Skeletal muscle satellite cell (primary cell): ENCODE results near the gene CDK11B. TPM values are rescaled to one million over a fixed set of nuclear protein-coding genes. Genes with fewer than 3 reads are reported as not detected.
"Not testable (repeated sequence)": the region's sequence is repeated elsewhere in the genome, so short reads cannot be mapped to it uniquely, and the experiment has no call there.

Source experiments
- H3K27me3 ChIP-seq: 2 replicates; pipeline ENCODE4 v1.7.0; 2013; ENCODE audit warnings: low read length; ENCODE audit not compliant: control insufficient read depth, insufficient read depth
- H3K36me3 ChIP-seq: 2 replicates; pipeline ENCODE4 v1.7.0; 2013; ENCODE audit warnings: mild to moderate bottlenecking, control low read depth, low read length; ENCODE audit not compliant: insufficient read depth
- H3K4me1 ChIP-seq: 2 replicates; pipeline ENCODE4 v1.7.0; 2013; ENCODE audit warnings: low read length; ENCODE audit not compliant: control insufficient read depth, insufficient read depth
- H3K4me2 ChIP-seq: 2 replicates; pipeline ENCODE4 v1.7.0; 2013; ENCODE audit warnings: mild to moderate bottlenecking, low read length
- H3K4me3 ChIP-seq: 2 replicates; pipeline ENCODE4 v1.7.0; 2013; ENCODE audit warnings: low read length
- H3K9ac ChIP-seq: 2 replicates; pipeline ENCODE4 v1.7.0; 2013; ENCODE audit warnings: mild to moderate bottlenecking, low read depth, low read length, moderate library complexity
- H3K9me3 ChIP-seq: replicated peaks from 2 replicates; pipeline ENCODE4 v1.7.0; 2013; ENCODE audit warnings: mild to moderate bottlenecking, control low read depth, low read length
- total RNA-seq: library from RNA; depleted of rRNA; stranded (reverse); fragments of >200 nt; gene quantifications from 2 replicates; pipeline ENCODE4 v1.2.3, GENCODE V29; 2012; rRNA removed

The CDK11B gene
- total RNA-seq, result 3.9 and 5.1 TPM in 2 replicates

DNA sequence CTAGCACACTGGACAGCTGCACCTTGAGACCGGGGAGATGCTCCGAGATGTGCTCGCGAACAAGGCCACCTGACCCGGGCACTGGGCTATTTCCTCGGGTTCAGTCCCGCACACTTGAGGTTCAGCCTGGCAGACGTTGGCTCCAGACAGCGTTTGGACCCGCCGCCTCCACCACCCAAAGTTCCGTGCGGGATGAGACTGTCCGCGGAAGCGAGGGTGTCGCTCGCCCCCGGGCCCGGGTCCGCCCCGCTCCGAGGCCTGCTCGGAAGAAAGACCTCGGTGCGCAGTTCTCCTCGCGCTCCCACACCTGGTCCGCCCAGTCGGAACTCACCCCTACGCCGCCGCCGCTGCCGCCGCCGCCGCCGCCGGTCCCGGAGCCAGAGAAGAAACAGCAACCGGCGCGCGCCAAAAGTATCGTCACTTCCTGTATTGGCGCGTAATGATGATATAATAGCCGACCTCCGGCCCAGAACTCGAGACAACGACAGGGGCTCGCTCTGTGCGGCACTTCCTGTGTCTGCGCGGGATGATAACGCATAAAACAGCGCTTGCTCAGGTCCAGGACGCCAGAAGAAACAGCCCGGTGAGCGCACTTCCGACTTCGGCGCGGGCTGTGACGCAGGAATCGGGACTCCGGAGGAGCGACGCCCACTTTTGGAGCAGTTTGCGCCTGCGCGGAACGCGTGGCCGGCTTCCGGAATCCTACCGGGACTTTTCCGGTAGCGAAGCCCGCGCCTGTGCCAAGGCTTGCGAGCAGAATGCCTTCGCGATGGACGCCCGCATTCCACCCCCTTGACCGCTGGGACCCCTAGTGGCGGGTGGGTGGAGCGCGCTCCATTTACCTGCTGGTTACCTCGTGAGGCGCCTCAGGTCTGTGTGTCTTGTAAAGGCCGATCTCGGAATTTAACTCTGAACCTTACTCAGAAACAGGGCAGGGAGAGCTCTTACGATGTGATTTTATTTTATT is at the start of gene CDK11B:
Gene CDK11B, minus strand, starts transcription at position 422 of the 967 bp plus-strand sequence. CDS start 1,519 bp downstream, outside the sequence.
- peaks cover 22% of the 10 kb centered on the region for H3K36me3 ChIP-seq
- H3K4me2 ChIP-seq, result peak within 1 kb of the TSS; percentile 68
- H3K9me3 ChIP-seq, result not testable (repeated sequence)

DNA sequence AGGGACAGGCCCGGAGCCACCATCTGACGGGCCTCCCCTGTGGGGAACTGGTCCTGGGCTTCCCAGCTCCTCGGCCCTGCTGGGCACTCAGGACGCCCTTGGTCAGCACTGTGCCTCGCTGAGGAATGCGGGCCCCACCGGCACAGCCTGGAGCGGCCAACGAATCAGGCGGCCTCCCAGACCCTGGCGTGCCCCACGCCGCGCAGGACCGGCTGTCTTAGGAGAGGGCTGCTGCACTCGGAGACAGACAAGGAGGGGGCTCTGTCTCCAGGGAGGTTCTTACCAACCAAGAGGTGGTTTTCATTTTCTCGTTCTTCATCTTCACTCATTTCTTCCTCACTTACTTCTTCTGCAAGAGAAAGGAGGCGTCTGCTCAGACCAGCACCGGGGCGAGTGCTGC is 49.1 kb upstream of the CDK11B start:
- not testable (repeated sequence) for H3K36me3 ChIP-seq, H3K27me3 ChIP-seq, H3K9ac ChIP-seq, H3K9me3 ChIP-seq, H3K4me3 ChIP-seq, H3K4me1 ChIP-seq, H3K4me2 ChIP-seq

More for the DNA sequence above, at the start of gene CDK11B:
- not testable (repeated sequence) for H3K4me1 ChIP-seq, H3K27me3 ChIP-seq
- Histone ChIP-seq H3K9ac (peak within 1 kb of the TSS; percentile 89), H3K4me3 (peak within 1 kb of the TSS; percentile 71)

DNA sequence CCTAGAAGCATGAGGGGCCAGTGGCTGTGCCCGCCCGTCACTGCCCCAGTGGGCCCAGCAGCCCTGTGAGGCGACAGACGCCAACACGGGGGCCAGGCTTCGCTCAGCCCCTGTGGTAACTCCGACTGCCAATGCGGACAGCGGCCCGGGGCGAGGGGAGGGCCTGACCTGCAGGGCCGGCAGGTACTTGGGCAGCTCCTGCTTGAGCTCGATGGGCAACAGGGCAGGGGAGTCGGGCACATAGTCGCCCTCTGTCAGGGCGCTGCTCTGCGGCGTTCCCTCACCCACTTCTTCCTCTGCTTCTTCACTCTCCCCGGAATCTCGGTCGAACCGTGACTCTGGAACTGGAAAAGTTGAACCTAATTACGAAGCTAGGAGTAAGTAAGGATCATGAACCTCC is 48.4 kb upstream of the CDK11B start:
- not testable (repeated sequence) for H3K27me3 ChIP-seq, H3K4me2 ChIP-seq, H3K9ac ChIP-seq, H3K4me1 ChIP-seq, H3K4me3 ChIP-seq, H3K36me3 ChIP-seq, H3K9me3 ChIP-seq

- not testable (repeated sequence) for H3K4me2 ChIP-seq, H3K36me3 ChIP-seq, H3K27me3 ChIP-seq, H3K4me3 ChIP-seq, H3K9me3 ChIP-seq, H3K4me1 ChIP-seq, H3K9ac ChIP-seq
Measured at GRCh38 chr1:1705623-1706022, 46.8 kb upstream of the CDK11B start.

DNA sequence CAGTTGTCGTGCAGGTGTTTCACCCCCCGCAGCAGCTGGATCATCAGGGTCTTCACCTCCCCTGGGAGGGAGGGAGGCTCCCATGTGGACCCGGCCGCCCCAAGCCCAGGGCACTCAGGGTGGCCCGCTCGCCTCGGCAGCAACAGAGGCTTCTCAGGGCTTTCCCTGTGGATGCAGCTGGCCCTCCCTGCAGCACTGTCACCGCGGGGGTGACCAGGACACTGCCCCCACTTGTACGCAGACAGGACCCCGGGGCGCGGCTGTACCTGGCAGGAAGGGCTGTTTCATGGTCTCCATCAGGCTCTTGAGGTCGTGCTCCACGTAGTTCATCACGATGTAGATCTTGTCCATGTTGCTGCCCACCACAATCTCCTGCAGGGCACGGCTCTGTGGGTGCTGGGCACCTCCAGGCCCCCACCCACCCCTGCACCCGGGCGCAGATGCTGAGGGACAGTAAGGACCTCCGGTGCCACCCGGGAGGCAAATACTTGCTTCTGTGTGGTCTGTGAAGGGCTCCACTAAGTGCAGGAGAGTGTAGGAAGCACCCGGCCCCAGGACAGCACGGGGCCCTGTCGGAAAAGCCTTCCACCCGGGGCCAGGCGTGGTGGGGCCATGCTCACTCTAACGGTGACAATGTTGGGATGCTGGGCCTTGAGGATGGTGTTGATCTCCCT is 45.6 kb upstream of the CDK11B start:
- not testable (repeated sequence) for H3K4me3 ChIP-seq, H3K27me3 ChIP-seq, H3K9me3 ChIP-seq, H3K36me3 ChIP-seq, H3K4me2 ChIP-seq, H3K9ac ChIP-seq, H3K4me1 ChIP-seq

- Histone ChIP-seq H3K4me3 (no peak overlapping the region), H3K9ac (no peak overlapping the region), H3K4me2 (no peak overlapping the region), H3K9me3 (no peaks in the 10 kb centered on the region), H3K27me3 (no peaks in the 10 kb centered on the region), H3K4me1 (no peaks in the 10 kb centered on the region), H3K36me3 (peaks cover 3% of the 10 kb centered on the region)
Measured at GRCh38 chr1:1703796-1704195, 45.0 kb upstream of the CDK11B start.

DNA sequence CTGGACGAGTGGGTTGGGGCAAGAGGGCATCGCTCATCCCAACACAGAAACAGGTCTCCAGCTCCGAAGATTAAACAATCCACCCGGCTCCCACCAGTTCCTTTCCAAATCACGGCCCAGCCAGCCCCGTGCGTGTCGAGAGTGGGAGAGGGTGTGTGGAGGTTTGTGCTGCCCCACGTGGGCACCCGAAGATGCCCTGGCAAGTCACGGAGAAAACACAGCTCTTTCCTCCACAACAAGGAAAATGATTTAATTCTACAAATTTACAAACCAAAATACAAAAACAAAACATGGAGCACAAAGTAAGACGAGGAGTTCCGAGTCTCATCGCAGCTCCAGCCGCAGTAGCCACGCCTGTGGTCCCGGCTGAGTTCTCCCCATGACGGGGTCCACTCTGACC is 43.7 kb upstream of the CDK11B start:
- not testable (repeated sequence) for H3K27me3 ChIP-seq, H3K4me2 ChIP-seq, H3K9ac ChIP-seq, H3K4me3 ChIP-seq, H3K9me3 ChIP-seq, H3K4me1 ChIP-seq, H3K36me3 ChIP-seq

DNA sequence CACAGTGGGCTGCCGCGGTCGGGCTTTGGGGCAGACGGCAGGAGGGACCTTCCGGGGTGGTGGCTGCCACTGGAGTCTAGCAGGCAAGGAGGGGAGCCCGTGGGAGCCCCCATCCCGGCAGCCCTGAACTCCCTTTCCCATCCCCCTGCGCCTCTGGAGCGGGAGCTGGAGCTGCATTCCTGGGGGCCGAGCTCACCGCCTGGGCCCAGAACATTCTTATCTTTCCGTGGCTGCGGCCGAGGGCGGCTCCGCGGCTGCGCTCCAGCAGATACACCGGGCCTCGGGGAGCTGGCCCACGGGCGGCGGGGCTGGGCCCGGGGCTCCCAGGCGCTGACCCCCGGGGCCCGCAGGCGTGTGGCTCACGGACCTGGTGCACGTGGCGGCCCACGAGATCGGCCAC is 41.8 kb upstream of the CDK11B start:
- not testable (repeated sequence) for H3K9me3 ChIP-seq, H3K4me1 ChIP-seq, H3K9ac ChIP-seq, H3K4me3 ChIP-seq, H3K27me3 ChIP-seq, H3K36me3 ChIP-seq, H3K4me2 ChIP-seq

DNA sequence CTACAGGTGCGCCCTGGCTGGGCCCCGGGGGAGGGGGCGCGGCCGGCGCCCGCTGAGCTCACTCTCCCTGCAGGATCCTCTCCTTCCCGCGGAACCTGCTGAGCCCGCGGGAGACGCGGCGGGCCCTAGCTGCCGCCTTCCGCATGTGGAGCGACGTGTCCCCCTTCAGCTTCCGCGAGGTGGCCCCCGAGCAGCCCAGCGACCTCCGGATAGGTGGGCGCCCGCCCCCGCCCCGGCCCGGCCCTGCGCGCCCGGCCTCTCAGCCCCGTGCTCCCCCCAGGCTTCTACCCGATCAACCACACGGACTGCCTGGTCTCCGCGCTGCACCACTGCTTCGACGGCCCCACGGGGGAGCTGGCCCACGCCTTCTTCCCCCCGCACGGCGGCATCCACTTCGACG is 41.3 kb upstream of the CDK11B start:
- not testable (repeated sequence) for H3K9me3 ChIP-seq, H3K36me3 ChIP-seq, H3K4me2 ChIP-seq, H3K4me3 ChIP-seq, H3K4me1 ChIP-seq, H3K27me3 ChIP-seq, H3K9ac ChIP-seq

DNA sequence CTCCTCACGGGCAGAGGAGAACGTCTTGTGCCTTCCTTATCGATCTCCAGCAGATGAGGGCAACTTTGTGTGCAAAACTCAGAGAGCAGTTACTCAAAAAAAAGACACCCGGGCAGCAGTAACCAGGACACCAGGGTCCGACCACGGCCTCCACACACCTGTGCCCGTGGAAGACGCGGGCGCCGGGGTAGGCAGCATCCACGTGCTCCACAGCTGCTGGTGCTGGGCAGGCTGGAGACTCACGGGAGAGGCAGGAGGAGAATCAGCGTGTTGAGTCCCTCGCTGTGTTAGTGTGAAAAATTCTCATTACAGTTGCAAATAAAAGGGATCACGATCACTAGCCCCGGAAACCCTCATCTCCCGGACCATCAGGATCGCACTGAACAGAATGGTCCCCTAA is 40.3 kb upstream of the CDK11B start:
- H3K9me3 ChIP-seq, H3K9ac ChIP-seq, H3K4me3 ChIP-seq, H3K4me1 ChIP-seq, H3K27me3 ChIP-seq, H3K36me3 ChIP-seq, H3K4me2 ChIP-seq: not testable (repeated sequence)

GRCh38 chr1:1697358-1698183 is 38.8 kb upstream of the CDK11B start:
- H3K9me3 ChIP-seq, H3K4me2 ChIP-seq, H3K36me3 ChIP-seq, H3K27me3 ChIP-seq, H3K9ac ChIP-seq, H3K4me3 ChIP-seq, H3K4me1 ChIP-seq: not testable (repeated sequence)
